Measurements from ENCODE around the gene EPHB6. TPM values are rescaled to one million over a fixed set of nuclear protein-coding genes. Genes with fewer than 3 reads are reported as not detected.
A peak's percentile ranks its signal among the peaks of the same experiment; 100 is the strongest.

The EPHB6 gene
- total and polyA plus RNA-seq, 10 of the 15 experiments (the other 5 are each of a cell fraction or from before 2014, with no cell fraction given): 0.06 to 1.3 (median 0.37) TPM; not detected in 2

- no peak for DNase-seq (ENCODE audit: low read depth, low spot score)
- Histone ChIP-seq H3K4me3 (no peak overlapping the region), H4K20me1 (ENCODE audit: control insufficient read depth, insufficient read depth) (no peaks in the 10 kb centered on the region), H3K9me3 (replicated peaks; ENCODE audit: control insufficient read depth, insufficient read depth, low read length) (no peaks in the 10 kb centered on the region; the same call in 2 of the 3 replicates), H3K27me3 (replicated peaks in 1 of 2; ENCODE audit: control insufficient read depth in 2 of 2, insufficient read depth in 2 of 2, low read length in 1 of 2) (no peaks in the 10 kb centered on the region), H3K27ac (ENCODE audit: control insufficient read depth, insufficient read depth) (no peak overlapping the region), H3K79me2 (ENCODE audit: control insufficient read depth, insufficient read depth, low read length) (no peaks in the 10 kb centered on the region), H3K9ac (ENCODE audit: control insufficient read depth, insufficient read depth, low read length) (no peak overlapping the region), H2AFZ (ENCODE audit: control insufficient read depth, low read depth, low read length) (no peak overlapping the region), H3K4me1 (ENCODE audit: control insufficient read depth, insufficient read depth, low read length) (no peaks in the 10 kb centered on the region), H3K36me3 (ENCODE audit: control insufficient read depth in 2 of 2, insufficient read depth in 2 of 2, low read length in 1 of 2) (no peaks in the 10 kb centered on the region), H3K4me2 (ENCODE audit: control insufficient read depth, insufficient read depth) (no peak overlapping the region)
- WGBS (ENCODE audit: insufficient coverage, insufficient replicate concordance, low lambda C conversion rate, missing lambda C conversion rate): 46% methylated on average over 11 of the region's 11 CpGs
- FAIRE-seq: no peak
- TF ChIP-seq SREBF2 (IDR thresholded peaks at IDR 0.05; ENCODE audit: low read length) (no peak), CTCF (IDR thresholded peaks at IDR 0.05 in 2 of 3, conservative IDR thresholded peaks at IDR 0.05 in 1 of 3; ENCODE audit: control insufficient read depth in 2 of 3, extremely low read depth in 1 of 3, insufficient read depth in 1 of 3, low read depth in 3 of 3, low read length in 3 of 3) (peak; percentile 52 to 81 (median 76)), SMC3 (IDR thresholded peaks at IDR 0.05; ENCODE audit: borderline replicate concordance, low read length) (peak; percentile 33), POLR2AphosphoS5 (IDR thresholded peaks at IDR 0.05; ENCODE audit: low read length) (no peak), USF1 (IDR thresholded peaks at IDR 0.05; ENCODE audit: borderline replicate concordance, extremely low read length, insufficient read depth, low read depth, low read length) (no peak), ZZZ3 (IDR thresholded peaks at IDR 0.05; ENCODE audit: control insufficient read depth, insufficient read length, low read depth) (no peak), IKZF2 (IDR thresholded peaks at IDR 0.05) (no peak), HSF1 (IDR thresholded peaks at IDR 0.05; ENCODE audit: low read depth, low read length) (no peak), RAD21 (IDR thresholded peaks at IDR 0.05; ENCODE audit: insufficient read depth, low read depth, low read length) (peak; percentile 28; the same call in 1 of the 2 replicates), YY1 (IDR thresholded peaks at IDR 0.05; ENCODE audit: low read depth, low read length) (0 out of 2 replicates have a peak, but pooled peaks have one; percentile 23), ZNF274 (IDR thresholded peaks at IDR 0.05; ENCODE audit: insufficient read depth, insufficient read length) (no peak), ZNF622 (IDR thresholded peaks at IDR 0.05) (no peak), SUZ12 (IDR thresholded peaks at IDR 0.05; ENCODE audit: unreplicated experiment) (no peak), TBL1XR1 (IDR thresholded peaks at IDR 0.05; ENCODE audit: low read depth, low read length) (no peak), SMAD5 (IDR thresholded peaks at IDR 0.05; ENCODE audit: low read depth) (no peak), CREM (IDR thresholded peaks at IDR 0.05; ENCODE audit: low read depth) (no peak), IRF4 (IDR thresholded peaks at IDR 0.05; ENCODE audit: low read depth, low read length) (no peak), YBX1 (IDR thresholded peaks at IDR 0.05) (no peak)
- ChIA-PET POLR2A (no interaction called here), SMC1A (ENCODE audit: uncharacterized antibody, unreplicated experiment) (interaction anchor here (0.7 to 2.2 kb wide), 9 partner anchors 21 to 342 kb away, joined by 3 to 13 read pairs (median 4); no protein-coding TSS in a partner anchor), RAD21 (ENCODE audit: unreplicated experiment) (interaction anchor here (0.7 to 2.0 kb wide), 9 partner anchors 18 to 342 kb away, joined by 3 to 9 read pairs (median 4); partner anchors contain the start of gene EPHB6), CTCF (interaction anchor here (0.6 to 2.8 kb wide), 23 partner anchors 9 to 530 kb away, joined by 3 to 44 read pairs (median 4); partner anchors contain the start of gene EPHB6)
- in situ Hi-C loops (cut with MboI) (loop anchor here (5.0 to 10.0 kb wide), 2 partner anchors 129 to 341 kb away; no protein-coding TSS in a partner anchor), intact Hi-C loops (cut with micrococcal nuclease; ENCODE audit: unreplicated experiment) (no loop called here)
- peak; percentile 93 for ATAC-seq
- BruUV-seq (replicated peaks): no TSS peak
Observed at GRCh38 chr7:142873281-142873784, 18.5 kb downstream of the EPHB6 start.
